Ascending aorta (tissue), 2 donors: ENCODE results near the gene PDZD2. TPM values are rescaled to one million over a fixed set of nuclear protein-coding genes. Genes with fewer than 3 reads are reported as not detected.

Experiments
- DNase-seq, 2 donors: peaks; one replicate each; pipeline ENCODE4 v3.0.0-alpha.2; 2019; ENCODE audit warnings: low spot score in 2 of 2
- H3K27ac ChIP-seq, 2 donors: fragments of 200-600 bp; sonication (generic); one replicate each; pipeline ENCODE4 v1.5.1; 2016 to 2017; ENCODE audit warnings: mild to moderate bottlenecking in 1 of 2
- H3K27me3 ChIP-seq: fragments of 200-600 bp; sonication (generic); one replicate; pipeline ENCODE4 v1.5.1; 2017
- H3K36me3 ChIP-seq, 2 donors: fragments of 200-600 bp; sonication (generic); one replicate each; pipeline ENCODE4 v1.5.1; 2016
- H3K4me1 ChIP-seq, 2 donors: fragments of 200-600 bp; sonication (generic); one replicate each; pipeline ENCODE4 v1.5.1; 2016 to 2017; ENCODE audit warnings: mild to moderate bottlenecking in 1 of 2
- H3K4me3 ChIP-seq, 2 donors: fragments of 200-600 bp; sonication (generic); one replicate each; pipeline ENCODE4 v1.5.1; 2016 to 2017; ENCODE audit warnings: mild to moderate bottlenecking in 1 of 2
- H3K9me3 ChIP-seq, 2 donors: fragments of 200-600 bp; sonication (generic); one replicate each; pipeline ENCODE4 v1.5.1; 2016
- intact Hi-C: fragments of 100-400 bp; cut with DNase I; formaldehyde crosslinking; loops from one replicate; pipeline ENCODE4 v1.15.1; 2023
- total RNA-seq: library from RNA; depleted of rRNA; stranded (reverse); fragments of >200 nt; gene quantifications from one replicate; pipeline ENCODE4 v1.1.0, GENCODE V29; 2016
- TF ChIP-seq, protein P1 (sequence below), 3 experiments: fragments of 200-600 bp in 2 of 3; fragments of 450-650 bp in 1 of 3; sonication (generic) in 2 of 3; IDR thresholded peaks; one replicate each; pipeline ENCODE4 v1.5.1; 2016 to 2019; ENCODE audit warnings: antibody characterized with exemption in 3 of 3, mild to moderate bottlenecking in 1 of 3, moderate library complexity in 1 of 3

PDZD2 gene
- total RNA-seq, 1 donor from 2014 or later: 8.1 TPM

DNA sequence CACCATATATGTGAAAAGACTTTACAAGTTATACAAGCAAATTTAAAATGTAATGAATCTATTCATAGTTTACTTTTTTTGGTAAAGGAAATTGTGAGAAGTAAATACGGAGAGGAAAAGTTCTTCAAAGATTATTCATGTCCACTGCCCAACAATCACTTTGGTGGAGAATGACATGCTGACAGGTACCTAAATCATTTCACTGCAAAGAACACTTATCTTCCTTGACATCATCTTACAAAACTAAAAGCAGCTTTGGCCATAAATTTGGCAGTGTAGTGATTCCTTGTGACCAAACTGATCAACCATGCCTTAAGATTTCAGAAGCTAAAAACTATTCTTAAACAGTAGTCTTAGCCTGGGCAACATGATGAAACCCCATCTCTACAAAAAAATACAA is 492.7 kb downstream of the PDZD2 start:
- peaks cover 8 to 16% of the 10 kb centered on the region in 2 donors for H3K36me3 ChIP-seq
- no peaks in the 10 kb centered on the region for H3K27me3 ChIP-seq
- no peak overlapping the region for H3K27ac ChIP-seq
- TF ChIP-seq, protein P1, sequence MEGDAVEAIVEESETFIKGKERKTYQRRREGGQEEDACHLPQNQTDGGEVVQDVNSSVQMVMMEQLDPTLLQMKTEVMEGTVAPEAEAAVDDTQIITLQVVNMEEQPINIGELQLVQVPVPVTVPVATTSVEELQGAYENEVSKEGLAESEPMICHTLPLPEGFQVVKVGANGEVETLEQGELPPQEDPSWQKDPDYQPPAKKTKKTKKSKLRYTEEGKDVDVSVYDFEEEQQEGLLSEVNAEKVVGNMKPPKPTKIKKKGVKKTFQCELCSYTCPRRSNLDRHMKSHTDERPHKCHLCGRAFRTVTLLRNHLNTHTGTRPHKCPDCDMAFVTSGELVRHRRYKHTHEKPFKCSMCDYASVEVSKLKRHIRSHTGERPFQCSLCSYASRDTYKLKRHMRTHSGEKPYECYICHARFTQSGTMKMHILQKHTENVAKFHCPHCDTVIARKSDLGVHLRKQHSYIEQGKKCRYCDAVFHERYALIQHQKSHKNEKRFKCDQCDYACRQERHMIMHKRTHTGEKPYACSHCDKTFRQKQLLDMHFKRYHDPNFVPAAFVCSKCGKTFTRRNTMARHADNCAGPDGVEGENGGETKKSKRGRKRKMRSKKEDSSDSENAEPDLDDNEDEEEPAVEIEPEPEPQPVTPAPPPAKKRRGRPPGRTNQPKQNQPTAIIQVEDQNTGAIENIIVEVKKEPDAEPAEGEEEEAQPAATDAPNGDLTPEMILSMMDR (IDR thresholded peaks at IDR 0.05): no peak
- peaks cover 0 to 11% of the 10 kb centered on the region in 2 donors for H3K4me1 ChIP-seq
- no peaks in the 10 kb centered on the region for H3K9me3 ChIP-seq
- DNase-seq: no peak
- intact Hi-C loops: no loop called here
- no peak overlapping the region for H3K4me3 ChIP-seq

DNA sequence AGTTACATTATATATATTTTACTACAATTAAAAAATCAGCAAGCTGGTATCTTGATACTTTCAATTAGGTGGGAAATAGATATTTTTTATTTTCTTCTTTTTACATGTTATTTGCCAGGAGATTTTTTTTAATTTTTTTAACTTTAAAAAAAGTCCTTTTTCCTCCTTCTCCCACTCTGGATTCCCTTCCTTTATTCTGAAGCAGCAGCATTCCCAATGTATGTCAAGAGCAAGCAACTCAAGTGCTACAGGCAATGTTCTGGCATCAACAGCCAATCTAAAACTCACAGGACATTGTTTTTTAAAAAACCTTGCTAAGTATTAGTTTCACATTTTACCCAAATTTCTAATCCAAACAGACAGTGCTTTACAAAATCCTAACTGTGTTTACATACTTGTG is 493.8 kb downstream of the PDZD2 start:
- peaks cover 0 to 9% of the 10 kb centered on the region in 2 donors for H3K4me1 ChIP-seq
- H3K4me3 ChIP-seq: no peak overlapping the region
- H3K27me3 ChIP-seq: no peaks in the 10 kb centered on the region
- intact Hi-C loops: no loop called here
- TF ChIP-seq, protein P1 (IDR thresholded peaks at IDR 0.05): no peak
- H3K27ac ChIP-seq: no peak overlapping the region
- peaks cover 8 to 20% of the 10 kb centered on the region in 2 donors for H3K36me3 ChIP-seq
- H3K9me3 ChIP-seq: no peaks in the 10 kb centered on the region
- DNase-seq: no peak

DNA sequence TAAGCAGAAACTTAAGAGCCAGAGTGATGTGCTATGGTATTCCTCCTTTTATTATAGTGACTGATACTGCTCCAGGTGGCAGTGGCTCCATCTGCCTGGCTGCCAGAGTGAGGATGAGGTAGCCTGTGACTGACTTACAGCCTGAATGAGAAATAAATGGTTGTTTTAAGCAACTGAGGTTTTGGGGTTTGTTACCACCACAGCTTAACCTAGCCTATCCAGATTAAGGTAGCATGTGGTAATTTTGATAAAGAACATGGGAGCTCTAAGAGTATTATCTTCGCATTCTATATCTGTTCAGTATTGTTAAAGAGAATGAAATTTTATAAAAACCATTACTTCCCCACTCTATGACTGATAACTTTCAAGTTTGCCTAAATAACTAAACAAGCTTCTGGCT is 496.2 kb downstream of the PDZD2 start:
- H3K27me3 ChIP-seq: no peaks in the 10 kb centered on the region
- H3K9me3 ChIP-seq: no peaks in the 10 kb centered on the region
- TF ChIP-seq, protein P1 (IDR thresholded peaks at IDR 0.05): no peak
- peaks cover 0 to 4% of the 10 kb centered on the region in 2 donors for H3K4me1 ChIP-seq
- intact Hi-C loops: no loop called here
- no peak overlapping the region for H3K4me3 ChIP-seq
- no peak overlapping the region for H3K27ac ChIP-seq
- H3K36me3 ChIP-seq: peaks cover 14 to 20% of the 10 kb centered on the region in 2 donors
- no peak for DNase-seq

DNA sequence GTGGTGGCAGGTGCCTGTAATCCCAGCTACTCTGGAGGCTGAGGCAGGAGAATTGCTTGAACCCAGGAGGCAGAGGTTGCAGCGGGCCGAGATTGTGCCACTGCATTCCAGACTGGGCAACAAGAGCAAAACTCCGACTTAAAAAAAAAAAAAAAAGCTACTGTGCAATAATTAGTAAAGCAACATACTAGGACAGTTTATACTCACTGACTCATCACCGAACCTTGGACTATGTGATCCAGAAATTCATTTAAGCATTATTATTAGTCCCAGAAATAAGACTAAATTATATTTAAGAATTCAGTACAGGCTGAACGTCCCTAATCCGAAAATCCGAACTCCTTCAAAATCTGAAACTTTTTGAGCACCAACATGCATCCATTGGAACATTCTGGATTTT is 497.4 kb downstream of the PDZD2 start:
- Histone ChIP-seq H3K4me3 (no peak overlapping the region), H3K27ac (no peak overlapping the region), H3K27me3 (no peaks in the 10 kb centered on the region), H3K9me3 (no peaks in the 10 kb centered on the region), H3K4me1 (no peaks in the 10 kb centered on the region), H3K36me3 (peaks cover 14 to 20% of the 10 kb centered on the region in 2 donors)
- TF ChIP-seq, protein P1 (IDR thresholded peaks at IDR 0.05): no peak
- intact Hi-C loops: no loop called here
- no peak for DNase-seq

DNA sequence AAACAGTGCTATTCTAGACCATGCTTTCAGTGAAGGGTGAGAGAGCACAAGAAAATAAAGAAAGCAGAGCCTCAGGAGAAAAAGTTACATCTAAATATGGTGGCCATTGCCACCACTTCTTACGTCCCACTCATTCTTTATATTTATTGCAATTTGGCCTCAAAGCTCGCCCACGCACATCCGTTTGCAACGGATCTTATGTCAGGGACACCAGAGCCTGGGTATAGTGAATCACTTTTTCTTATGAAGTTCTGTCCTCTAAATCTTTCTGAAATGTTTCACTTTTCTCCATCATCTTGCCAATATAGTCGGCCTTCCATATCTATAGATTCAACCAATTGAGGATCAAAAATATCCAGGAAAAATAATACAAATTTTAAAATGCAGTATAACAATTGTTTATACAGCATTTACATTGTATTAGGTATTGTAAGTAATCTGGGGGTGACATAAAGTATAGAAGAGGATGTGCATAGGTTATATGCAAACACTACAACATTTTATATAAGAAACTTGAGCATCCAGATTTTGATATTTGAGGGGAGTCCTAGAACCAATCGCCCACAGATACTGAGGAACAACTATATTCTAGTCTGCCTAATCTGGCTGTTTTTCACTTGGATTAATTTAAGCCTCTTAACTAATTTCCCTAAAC is 500.0 kb downstream of the PDZD2 start:
- H3K4me3 ChIP-seq: no peak overlapping the region
- H3K36me3 ChIP-seq: peaks cover 14 to 18% of the 10 kb centered on the region in 2 donors
- no peaks in the 10 kb centered on the region for H3K9me3 ChIP-seq
- no peak for DNase-seq
- no peak overlapping the region for H3K27ac ChIP-seq
- intact Hi-C loops: no loop called here
- no peaks in the 10 kb centered on the region for H3K27me3 ChIP-seq
- H3K4me1 ChIP-seq: no peaks in the 10 kb centered on the region
- TF ChIP-seq, protein P1 (IDR thresholded peaks at IDR 0.05): no peak
